ENCODE data around the gene IBTK. TPM values are rescaled to one million over a fixed set of nuclear protein-coding genes. Genes with fewer than 3 reads are reported as not detected.

IBTK gene
- total and polyA plus RNA-seq, 2 of the 8 experiments (the other 6 are each of a cell fraction or from before 2014, with no cell fraction given) = 4.6 to 24.2 TPM

GRCh38 chr6:82227770-82228169, 19.8 kb downstream of the IBTK start (continued):
- TF ChIP-seq CBX5 (IDR thresholded peaks at IDR 0.05; ENCODE audit: low read depth, low read length) (no peak), RXRA (IDR thresholded peaks at IDR 0.05; ENCODE audit: insufficient read depth, low read depth, low read length) (no peak), RAD21 (IDR thresholded peaks at IDR 0.05 in 1 of 2, conservative IDR thresholded peaks at IDR 0.05 in 1 of 2; ENCODE audit: low read depth in 2 of 2, low read length in 2 of 2) (no peak), TAF7 (optimal IDR thresholded peaks at IDR 0.05; ENCODE audit: borderline replicate concordance, low read depth, low read length) (no peak), BCL11A (IDR thresholded peaks at IDR 0.05; ENCODE audit: low read depth in 2 of 2, low read length in 2 of 2) (no peak), CEBPB (IDR thresholded peaks at IDR 0.05; ENCODE audit: low read depth, low read length) (no peak), CHD7 (IDR thresholded peaks at IDR 0.05; ENCODE audit: insufficient replicate concordance, low read length) (no peak), USF2 (IDR thresholded peaks at IDR 0.05; ENCODE audit: low read length) (no peak)

Measured in H1 (cell line).